HG03378 (cell line): Measurements from ENCODE around the gene XYLT1.

ENCODE experiments used
- ATAC-seq: cut with Tn5 transposase; IDR thresholded peaks from one replicate; pipeline ENCODE4 v1.9.1; 2021; ENCODE audit warnings: mild to moderate bottlenecking, moderate library complexity; ENCODE audit not compliant: unreplicated experiment

Gene XYLT1

GRCh38 chr16:17295948-17296347 is 174.8 kb downstream of the XYLT1 start:
- no peak for ATAC-seq

GRCh38 chr16:17294856-17295255 is 175.9 kb downstream of the XYLT1 start:
- no peak for ATAC-seq

GRCh38 chr16:17293813-17294558 is 176.8 kb downstream of the XYLT1 start:
- no peak for ATAC-seq

DNA sequence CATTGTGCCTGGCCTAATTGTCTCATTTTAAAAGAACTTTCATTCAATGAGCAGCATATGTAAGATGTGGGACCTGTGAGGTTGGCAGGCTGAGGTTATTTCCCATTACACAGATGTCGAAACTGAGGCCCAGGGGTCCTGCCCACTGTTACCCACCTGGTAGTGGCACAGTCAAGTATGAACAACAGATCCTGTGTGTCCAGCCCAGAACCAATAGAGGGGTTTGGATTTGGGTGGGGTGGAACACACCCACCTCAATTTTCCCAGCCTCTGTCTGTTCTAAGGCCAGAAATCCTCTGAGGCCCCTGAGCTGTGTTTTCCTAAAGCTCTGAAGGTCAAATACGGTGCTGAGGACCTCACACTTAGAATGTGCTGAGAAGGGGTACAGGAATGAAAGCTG is 179.5 kb downstream of the XYLT1 start:
- ATAC-seq = no peak

DNA sequence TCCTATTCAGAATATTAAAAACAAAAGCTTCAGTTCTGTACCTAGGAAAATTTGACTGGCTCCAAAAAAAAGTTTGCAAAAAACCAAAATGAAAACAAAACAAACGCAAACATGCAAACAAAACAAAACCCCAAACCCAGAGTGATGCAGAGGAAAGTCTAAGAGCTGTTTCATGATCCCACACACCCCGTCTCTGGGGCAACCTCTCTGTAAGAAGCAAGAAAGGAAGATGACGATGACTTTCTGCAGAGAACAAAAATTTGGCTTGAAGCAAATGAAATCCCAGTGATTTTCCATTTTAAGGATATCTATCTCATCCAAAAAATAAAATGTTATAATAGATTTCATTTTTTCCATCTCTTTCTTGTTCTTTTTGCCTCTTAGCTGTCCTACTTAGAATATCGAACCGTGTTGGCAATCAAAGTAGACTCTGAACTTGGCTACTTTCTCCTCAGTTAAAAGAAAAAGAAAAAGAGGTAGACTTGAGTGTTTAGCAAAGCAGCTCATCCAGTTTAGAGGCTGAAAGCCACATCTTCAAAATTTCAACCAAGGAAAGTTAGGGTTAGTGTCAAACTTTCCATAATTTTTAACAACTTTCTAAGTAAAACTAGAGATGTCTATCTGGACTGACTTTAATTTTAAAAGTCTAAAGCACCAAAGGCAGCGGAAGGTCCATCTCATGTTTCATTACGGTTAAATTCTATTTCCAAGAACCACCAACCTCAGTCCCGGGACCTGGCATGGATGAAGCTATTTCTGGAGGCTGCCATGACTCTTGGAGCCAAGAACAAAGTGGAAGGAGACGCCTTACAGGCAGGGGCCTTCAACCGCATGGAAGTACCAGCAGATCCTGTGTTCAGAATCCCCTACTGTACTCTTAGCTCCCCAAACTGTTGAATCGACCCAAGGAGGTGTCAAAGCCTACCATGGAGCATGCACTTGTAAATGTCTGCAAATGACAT is 180.8 kb downstream of the XYLT1 start:
- no peak for ATAC-seq

- no peak for ATAC-seq
Measured at GRCh38 chr16:17289050-17289449, 181.7 kb downstream of the XYLT1 start.

DNA sequence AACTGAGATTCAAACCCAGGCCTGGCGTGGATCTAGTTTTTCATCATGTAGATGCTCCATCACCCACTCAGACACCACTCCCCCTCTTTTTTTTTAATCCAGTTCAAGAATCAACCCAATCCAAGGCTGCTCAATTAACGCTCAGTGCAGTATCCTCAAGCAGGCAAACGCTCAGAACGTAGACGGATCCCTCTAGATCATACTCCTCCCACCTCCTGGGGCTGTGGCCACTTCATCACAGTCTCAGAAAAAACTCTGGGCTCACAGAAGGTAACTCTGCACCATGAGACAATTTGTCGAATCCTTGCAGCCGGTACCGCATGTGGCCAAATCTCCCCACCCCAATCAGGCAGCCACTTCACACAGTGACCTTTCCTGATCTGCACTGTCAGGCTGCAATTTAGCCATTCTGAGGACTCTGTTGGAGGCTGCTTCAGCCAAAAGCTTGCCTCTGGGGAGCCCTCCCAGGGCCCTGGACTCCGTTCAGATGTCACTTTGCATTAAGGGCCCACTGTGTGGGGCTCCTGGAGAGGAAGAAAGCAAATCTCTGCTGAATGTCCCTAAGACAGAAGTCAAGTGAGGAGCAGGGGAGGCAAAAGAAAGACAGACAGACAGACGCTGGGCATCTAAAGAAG is 183.5 kb downstream of the XYLT1 start:
- no peak for ATAC-seq

- ATAC-seq = no peak
Measured at GRCh38 chr16:17286443-17286842, 184.3 kb downstream of the XYLT1 start.

DNA sequence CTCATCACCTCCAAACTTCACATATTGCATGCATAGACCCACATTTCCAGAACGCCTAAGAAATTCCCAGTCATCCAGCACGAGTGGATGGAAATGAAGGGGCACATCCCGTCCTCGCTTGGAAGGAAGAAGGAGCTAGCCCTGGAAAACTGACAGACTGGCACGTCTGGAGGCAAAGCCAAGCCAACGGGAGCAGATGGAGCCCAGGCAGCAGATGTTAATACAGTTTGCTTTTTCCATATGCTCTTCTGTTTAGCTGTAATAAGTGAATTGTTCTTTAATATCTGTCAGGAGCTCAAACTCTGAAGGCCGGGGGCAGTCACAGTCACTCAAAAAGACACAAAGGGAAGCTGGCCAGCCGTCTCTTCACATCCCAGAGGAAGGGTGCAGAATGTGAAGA is 187.7 kb downstream of the XYLT1 start:
- no peak for ATAC-seq

DNA sequence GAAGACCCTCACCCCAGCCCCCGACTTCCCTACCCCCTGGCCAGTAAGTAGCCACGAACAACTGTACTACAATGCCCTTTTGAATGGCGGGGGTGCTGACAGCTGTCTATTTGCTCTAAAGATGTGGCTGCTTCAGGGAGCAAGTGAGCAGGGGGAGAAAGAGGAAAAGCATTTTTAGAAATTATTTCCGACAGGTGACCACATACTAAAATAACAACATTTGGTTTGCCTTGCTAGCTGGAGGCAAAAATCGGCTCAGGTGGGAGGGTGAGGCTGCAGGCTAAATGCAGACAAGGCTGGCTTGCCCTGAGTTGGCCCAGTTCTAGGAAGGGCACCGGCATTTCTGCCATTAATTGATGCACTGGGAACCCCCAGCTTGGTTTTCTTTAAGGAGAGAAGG is 188.5 kb downstream of the XYLT1 start:
- ATAC-seq = no peak

DNA sequence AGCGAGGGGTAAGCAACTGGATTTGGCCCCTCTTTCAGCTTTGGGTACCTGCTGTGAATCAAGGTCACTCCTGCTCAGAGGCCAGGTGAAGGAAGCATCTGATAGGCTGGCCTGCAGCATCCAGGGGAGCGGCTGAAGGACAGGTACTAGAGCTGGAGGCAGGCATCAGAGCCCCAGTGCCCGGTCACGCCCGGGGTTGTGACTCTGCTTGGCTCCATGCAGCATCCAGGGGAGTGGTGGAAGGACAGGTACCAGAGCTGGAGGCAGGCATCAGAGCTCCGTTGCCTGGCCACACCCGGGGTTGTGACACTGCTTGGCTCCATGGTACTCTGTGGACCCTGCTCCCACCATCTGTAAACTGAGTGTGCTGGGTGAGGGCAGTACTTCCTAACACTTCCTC is 189.7 kb downstream of the XYLT1 start:
- no peak for ATAC-seq

GRCh38 chr16:17278988-17279387 is 191.8 kb downstream of the XYLT1 start:
- no peak for ATAC-seq

DNA sequence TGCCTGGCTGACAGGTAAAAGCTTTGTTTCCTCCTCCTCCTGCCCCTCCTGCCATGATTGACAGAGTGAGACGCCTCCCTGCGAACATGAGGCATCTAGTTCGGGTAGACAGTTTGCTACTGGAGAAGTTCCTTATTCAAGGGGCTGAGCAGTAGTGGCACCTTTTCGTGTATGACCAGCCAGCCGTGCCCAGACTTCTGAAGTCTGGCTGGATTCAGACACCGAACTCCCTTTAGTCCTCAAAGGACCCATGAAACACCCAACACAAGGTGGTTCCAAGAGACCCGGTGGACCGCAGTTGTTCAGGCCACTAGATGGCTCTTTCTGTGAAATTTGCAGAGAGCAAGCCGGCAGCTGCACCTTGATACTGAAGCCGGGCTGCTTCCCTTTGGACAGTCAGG is 192.8 kb downstream of the XYLT1 start:
- no peak for ATAC-seq

- ATAC-seq = no peak
Measured at GRCh38 chr16:17276610-17277009, 194.2 kb downstream of the XYLT1 start.

DNA sequence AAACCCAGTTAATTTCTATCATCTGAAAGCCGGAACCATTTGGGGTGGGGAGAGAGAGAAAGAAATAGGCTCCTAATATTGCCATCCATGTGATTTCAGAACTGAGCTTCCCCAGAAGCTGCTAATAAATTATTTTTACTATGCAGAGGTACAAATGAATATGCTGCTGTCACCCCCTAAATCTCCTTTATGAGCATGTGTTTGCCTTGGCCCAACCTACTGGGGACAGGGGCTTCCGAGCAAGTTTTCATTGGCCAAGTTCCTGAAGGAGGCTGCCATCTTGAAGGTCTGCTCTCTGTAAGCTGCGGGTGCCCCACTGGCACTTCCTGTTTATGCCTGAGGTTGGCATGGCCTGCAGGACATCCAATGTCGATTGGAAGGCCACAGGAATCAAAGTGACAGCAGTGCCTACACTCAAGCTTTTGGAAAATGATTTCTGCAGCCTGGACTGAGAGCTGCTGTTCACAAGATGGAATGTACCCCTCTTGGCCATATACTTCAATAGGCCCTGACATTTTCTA is 194.7 kb downstream of the XYLT1 start:
- ATAC-seq = no peak

DNA sequence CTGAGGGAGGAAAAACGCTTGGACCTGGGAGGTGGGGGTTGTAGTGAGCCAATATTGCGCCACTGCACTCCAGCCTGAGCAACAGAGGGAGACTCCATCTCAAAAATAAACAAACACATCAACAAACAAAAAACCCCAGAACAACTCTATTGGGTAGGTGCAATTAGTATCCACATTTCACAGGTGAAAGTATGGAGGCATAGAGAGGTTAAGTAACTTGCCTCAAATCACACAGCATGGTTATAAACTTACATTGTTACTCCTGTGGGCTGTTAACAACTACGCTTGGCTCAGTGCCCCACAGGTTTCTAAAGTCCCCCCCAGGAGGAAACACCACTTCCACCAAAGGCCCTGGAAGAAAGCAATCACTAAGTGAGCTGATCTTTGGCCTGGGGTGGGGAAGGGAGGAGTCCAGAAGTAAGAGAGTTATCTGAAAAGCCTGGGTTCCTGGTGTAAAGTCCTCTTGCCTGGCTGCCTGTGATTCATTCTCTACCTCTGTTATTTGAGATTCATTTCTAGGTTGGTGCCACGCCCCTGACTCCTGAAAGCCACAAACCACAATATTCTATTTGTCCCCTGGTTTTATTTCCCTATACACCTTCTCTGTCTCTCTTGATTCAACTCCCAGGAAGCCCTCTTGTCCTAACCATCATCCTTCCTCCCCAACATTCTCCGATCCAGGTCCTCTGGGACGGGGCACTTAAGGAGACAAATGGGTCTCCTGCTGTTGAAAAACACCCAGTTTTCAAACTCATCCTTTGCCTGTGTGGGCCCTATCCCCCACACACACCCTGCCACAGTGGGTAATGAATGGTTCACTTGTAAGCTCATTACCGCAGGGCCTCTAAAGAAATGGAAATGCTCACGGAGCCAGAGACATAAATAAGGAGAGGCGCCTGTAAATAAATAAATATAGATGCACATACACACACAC is 195.4 kb downstream of the XYLT1 start:
- no peak for ATAC-seq

- no peak for ATAC-seq
Measured at GRCh38 chr16:17273142-17273561, 197.6 kb downstream of the XYLT1 start.

DNA sequence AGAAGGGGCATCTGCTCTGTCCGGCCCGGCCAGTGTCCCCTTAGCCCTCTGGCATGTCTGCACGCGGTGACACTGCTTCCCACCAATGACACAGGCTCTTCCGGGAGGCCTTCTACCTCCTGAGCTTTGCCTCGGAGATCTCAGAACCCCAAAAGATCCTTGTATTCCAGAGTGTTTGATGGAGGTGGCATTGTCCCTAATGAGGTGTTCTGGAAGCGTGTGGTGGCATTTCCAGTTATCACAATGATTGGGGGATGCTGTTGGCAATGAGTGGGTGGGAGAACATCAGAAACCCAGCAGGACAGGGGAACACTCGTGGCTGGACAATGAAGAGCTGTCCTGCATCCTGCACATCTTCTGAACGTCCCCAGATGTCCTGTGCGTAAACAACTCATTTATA is 198.0 kb downstream of the XYLT1 start:
- ATAC-seq = no peak

DNA sequence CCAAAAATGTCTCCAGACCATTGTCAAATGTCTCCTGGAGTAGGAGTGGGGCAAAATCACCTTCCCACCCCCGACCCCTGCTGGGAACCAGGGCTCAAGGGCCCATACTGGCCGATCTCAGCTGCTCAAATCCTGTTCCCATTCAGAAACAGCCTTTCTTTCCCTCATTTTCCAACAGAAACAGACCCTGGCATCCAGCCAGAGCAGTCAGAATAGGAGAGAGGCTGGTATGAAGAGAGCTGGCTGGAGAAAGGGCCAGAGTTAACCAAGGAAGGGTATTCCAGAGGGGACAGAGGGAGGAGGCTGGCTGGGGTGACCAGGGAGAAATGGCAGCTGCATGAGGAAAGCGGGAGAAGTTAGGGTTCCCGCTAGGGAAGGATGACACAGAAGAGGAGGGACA is 199.1 kb downstream of the XYLT1 start:
- no peak for ATAC-seq

GRCh38 chr16:17270683-17271109 is 200.1 kb downstream of the XYLT1 start:
- ATAC-seq = no peak
